Panc1 (cell line): ENCODE results near the gene FHL1. TPM values are rescaled to one million over a fixed set of nuclear protein-coding genes. Genes with fewer than 3 reads are reported as not detected.

Experiments used
- ATAC-seq: fragments of 200-7000 bp; cut with Tn5 transposase; 2 replicates; pipeline ENCODE4 v1.9.1; 2020; ENCODE audit warnings: mild to moderate bottlenecking, moderate library complexity
- BruUV-seq: library from RNA; stranded (reverse); fragments of 400-500 nt; replicated peaks from 2 replicates; lab custom pipeline; 2021; lab: Mats Ljungman, UMichigan
- CTCF ChIA-PET: fragments of 300-600 bp; sonication (Branson Sonifier 250); formaldehyde crosslinking; loops from one replicate; lab custom pipeline; 2022; ENCODE audit warnings: antibody characterized with exemption; lab: Charles Lee
- POLR2A ChIA-PET: fragments of 300-600 bp; sonication (Branson Sonifier 250); formaldehyde crosslinking; loops from one replicate; lab custom pipeline; 2022; ENCODE audit warnings: antibody characterized with exemption; lab: Charles Lee
- DNase-seq: peaks from one replicate; pipeline ENCODE4 v3.0.0-alpha.2; 2010; ENCODE audit warnings: low read depth, low spot score
- H3K27ac ChIP-seq: 2 replicates; pipeline ENCODE4 v1.5.1; 2011; ENCODE audit warnings: mild to moderate bottlenecking, low read length, inconsistent platforms
- H3K27me3 ChIP-seq: fragments of 200-500 bp; sonication (Bioruptor generic); 2 replicates; pipeline ENCODE4 v1.6.0; 2014; ENCODE audit warnings: low read length, inconsistent platforms; ENCODE audit not compliant: control insufficient read depth, insufficient read depth
- H3K36me3 ChIP-seq: fragments of 200-500 bp; sonication (Bioruptor generic); 2 replicates; pipeline ENCODE4 v1.5.1; 2014; ENCODE audit warnings: inconsistent platforms, mild to moderate bottlenecking, low read length, moderate library complexity; ENCODE audit not compliant: control insufficient read depth, insufficient read depth
- H3K4me1 ChIP-seq: 2 replicates; pipeline ENCODE4 v1.5.1; 2011; ENCODE audit warnings: inconsistent platforms, mild to moderate bottlenecking, low read length, moderate library complexity; ENCODE audit not compliant: control insufficient read depth, insufficient read depth
- H3K4me3 ChIP-seq, 2 experiments: 2 replicates each; pipeline ENCODE4 v1.5.1; 2011 to 2012; ENCODE audit warnings: low read depth in 2 of 2, low read length in 2 of 2, mild to moderate bottlenecking in 2 of 2, inconsistent platforms in 1 of 2, moderate library complexity in 1 of 2
- H3K9me3 ChIP-seq: fragments of 200-500 bp; sonication (Bioruptor generic); 2 replicates; pipeline ENCODE4 v1.5.1; 2014; ENCODE audit warnings: low read depth, mild to moderate bottlenecking, inconsistent platforms, low read length, moderate library complexity; ENCODE audit not compliant: control insufficient read depth, insufficient read depth
- POLR2AphosphoS5 ChIP-seq: IDR thresholded peaks from 2 replicates; pipeline ENCODE4 v1.6.1; 2012; ENCODE audit warnings: mild to moderate bottlenecking, low read depth, low read length, moderate library complexity
- SIN3A ChIP-seq: IDR thresholded peaks from 2 replicates; pipeline ENCODE4 v1.6.1; 2012; ENCODE audit warnings: low read depth, mild to moderate bottlenecking, low read length, moderate library complexity, borderline replicate concordance; ENCODE audit not compliant: insufficient read depth
- TCF7L2 ChIP-seq: IDR thresholded peaks from 2 replicates; pipeline ENCODE4 v1.6.1; 2011; ENCODE audit warnings: mild to moderate bottlenecking, low read depth, low read length, inconsistent platforms
- in situ Hi-C: cut with HindIII; loops from 2 replicates; pipeline ENCODE4 v1.10.0; 2016; ENCODE audit warnings: low sequenced_read_pairs, low pct_unique_long_range_greater_than_20kb
- intact Hi-C: fragments of 100-400 bp; cut with micrococcal nuclease; formaldehyde crosslinking; loops from one replicate; pipeline ENCODE4 v1.10.0; 2022; ENCODE audit not compliant: unreplicated experiment
- total RNA-seq: library from RNA; stranded (reverse); gene quantifications from one replicate; pipeline ENCODE4 v1.2.1, GENCODE V29; 2021; ENCODE audit not compliant: unreplicated experiment
- TF ChIP-seq, protein P1 (sequence below): fragments of 450-650 bp; IDR thresholded peaks from 2 replicates; pipeline ENCODE4 v1.5.1; 2017; ENCODE audit warnings: mild to moderate bottlenecking
- TF ChIP-seq, protein P2 (sequence below), 2 experiments: IDR thresholded peaks; 2 replicates each; pipeline ENCODE4 v1.6.1; 2011 to 2012; ENCODE audit warnings: low read depth in 2 of 2, control low read depth in 1 of 2, low read length in 1 of 2, mild to moderate bottlenecking in 1 of 2, moderate library complexity in 1 of 2; ENCODE audit not compliant: insufficient read depth in 1 of 2

The FHL1 gene
- total RNA-seq, 1 experiment from 2014 or later = 67.9 TPM

DNA sequence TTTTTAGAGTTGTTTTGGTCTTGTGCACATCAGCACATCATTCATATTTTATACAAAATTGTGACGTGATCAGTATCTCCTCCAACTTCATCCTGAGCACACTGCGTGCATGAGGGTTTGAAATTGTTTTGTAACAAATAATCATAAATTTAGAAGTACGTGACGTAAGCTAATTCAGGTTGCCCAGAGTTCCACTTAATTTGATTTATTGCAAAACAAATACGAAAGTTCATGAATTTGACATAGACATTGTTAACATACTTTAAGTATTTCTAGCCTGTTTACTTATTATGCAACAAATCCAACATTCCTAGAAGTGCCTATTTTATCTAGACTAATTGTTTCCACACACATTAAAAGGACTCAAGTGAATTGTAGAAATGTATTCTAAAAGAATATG lies 55.6 kb downstream of the FHL1 start:
- no TSS peak for BruUV-seq
- Histone ChIP-seq H3K4me1 (no peaks in the 10 kb centered on the region), H3K27me3 (no peaks in the 10 kb centered on the region), H3K27ac (no peak overlapping the region), H3K4me3 (no peak overlapping the region), H3K9me3 (no peaks in the 10 kb centered on the region), H3K36me3 (no peaks in the 10 kb centered on the region)
- TF ChIP-seq SIN3A (no peak), TCF7L2 (no peak)
- TF ChIP-seq, protein P1, sequence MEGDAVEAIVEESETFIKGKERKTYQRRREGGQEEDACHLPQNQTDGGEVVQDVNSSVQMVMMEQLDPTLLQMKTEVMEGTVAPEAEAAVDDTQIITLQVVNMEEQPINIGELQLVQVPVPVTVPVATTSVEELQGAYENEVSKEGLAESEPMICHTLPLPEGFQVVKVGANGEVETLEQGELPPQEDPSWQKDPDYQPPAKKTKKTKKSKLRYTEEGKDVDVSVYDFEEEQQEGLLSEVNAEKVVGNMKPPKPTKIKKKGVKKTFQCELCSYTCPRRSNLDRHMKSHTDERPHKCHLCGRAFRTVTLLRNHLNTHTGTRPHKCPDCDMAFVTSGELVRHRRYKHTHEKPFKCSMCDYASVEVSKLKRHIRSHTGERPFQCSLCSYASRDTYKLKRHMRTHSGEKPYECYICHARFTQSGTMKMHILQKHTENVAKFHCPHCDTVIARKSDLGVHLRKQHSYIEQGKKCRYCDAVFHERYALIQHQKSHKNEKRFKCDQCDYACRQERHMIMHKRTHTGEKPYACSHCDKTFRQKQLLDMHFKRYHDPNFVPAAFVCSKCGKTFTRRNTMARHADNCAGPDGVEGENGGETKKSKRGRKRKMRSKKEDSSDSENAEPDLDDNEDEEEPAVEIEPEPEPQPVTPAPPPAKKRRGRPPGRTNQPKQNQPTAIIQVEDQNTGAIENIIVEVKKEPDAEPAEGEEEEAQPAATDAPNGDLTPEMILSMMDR = no peak
- intact Hi-C loops (no loop called here), in situ Hi-C loops (no loop called here)
- POLR2A ChIA-PET = no interaction called here
- ATAC-seq (no peak), DNase-seq (no peak)
- CTCF ChIA-PET = no interaction called here

DNA sequence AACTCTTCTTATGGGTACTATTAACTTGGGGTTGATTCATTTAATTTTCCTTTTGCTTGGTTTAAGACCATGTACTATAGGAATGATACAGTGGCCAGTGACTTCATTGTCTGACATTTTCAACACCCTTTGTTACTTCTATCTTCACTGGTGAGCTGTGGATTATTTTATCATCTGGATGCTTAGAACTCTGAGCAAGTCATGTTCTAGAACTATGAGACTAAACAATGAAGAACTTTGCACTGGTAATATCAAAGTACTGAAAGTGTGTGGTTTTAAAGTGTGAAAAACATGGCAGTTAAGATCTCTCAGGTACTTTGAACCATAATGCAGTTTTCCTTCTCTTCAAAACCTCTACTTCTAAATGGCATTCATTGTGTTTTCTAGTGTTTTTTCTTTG lies 56.1 kb downstream of the FHL1 start:
- no peak for DNase-seq
- no peak for ATAC-seq
- H3K27ac ChIP-seq = no peak overlapping the region
- H3K36me3 ChIP-seq = no peaks in the 10 kb centered on the region
- CTCF ChIA-PET = no interaction called here
- H3K4me3 ChIP-seq = no peak overlapping the region
- in situ Hi-C loops = no loop called here
- H3K27me3 ChIP-seq = no peaks in the 10 kb centered on the region
- TF ChIP-seq, protein P1 = no peak
- no peak for TF ChIP-seq TCF7L2
- TF ChIP-seq POLR2AphosphoS5 = no peak
- no peak for TF ChIP-seq SIN3A
- TF ChIP-seq, protein P2, sequence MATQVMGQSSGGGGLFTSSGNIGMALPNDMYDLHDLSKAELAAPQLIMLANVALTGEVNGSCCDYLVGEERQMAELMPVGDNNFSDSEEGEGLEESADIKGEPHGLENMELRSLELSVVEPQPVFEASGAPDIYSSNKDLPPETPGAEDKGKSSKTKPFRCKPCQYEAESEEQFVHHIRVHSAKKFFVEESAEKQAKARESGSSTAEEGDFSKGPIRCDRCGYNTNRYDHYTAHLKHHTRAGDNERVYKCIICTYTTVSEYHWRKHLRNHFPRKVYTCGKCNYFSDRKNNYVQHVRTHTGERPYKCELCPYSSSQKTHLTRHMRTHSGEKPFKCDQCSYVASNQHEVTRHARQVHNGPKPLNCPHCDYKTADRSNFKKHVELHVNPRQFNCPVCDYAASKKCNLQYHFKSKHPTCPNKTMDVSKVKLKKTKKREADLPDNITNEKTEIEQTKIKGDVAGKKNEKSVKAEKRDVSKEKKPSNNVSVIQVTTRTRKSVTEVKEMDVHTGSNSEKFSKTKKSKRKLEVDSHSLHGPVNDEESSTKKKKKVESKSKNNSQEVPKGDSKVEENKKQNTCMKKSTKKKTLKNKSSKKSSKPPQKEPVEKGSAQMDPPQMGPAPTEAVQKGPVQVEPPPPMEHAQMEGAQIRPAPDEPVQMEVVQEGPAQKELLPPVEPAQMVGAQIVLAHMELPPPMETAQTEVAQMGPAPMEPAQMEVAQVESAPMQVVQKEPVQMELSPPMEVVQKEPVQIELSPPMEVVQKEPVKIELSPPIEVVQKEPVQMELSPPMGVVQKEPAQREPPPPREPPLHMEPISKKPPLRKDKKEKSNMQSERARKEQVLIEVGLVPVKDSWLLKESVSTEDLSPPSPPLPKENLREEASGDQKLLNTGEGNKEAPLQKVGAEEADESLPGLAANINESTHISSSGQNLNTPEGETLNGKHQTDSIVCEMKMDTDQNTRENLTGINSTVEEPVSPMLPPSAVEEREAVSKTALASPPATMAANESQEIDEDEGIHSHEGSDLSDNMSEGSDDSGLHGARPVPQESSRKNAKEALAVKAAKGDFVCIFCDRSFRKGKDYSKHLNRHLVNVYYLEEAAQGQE (IDR thresholded peaks at IDR 0.05; ENCODE audit: insufficient read depth in 1 of 2, low read depth in 2 of 2, low read length in 1 of 2) = no peak
- no peaks in the 10 kb centered on the region for H3K4me1 ChIP-seq
- no peaks in the 10 kb centered on the region for H3K9me3 ChIP-seq
- intact Hi-C loops = no loop called here
- no TSS peak for BruUV-seq
- POLR2A ChIA-PET = no interaction called here
